Measurements from ENCODE around the gene R3HDM4.
"Not testable (repeated sequence)": the region's sequence is repeated elsewhere in the genome, so short reads cannot be mapped to it uniquely, and the experiment has no call there.

The R3HDM4 gene

DNA sequence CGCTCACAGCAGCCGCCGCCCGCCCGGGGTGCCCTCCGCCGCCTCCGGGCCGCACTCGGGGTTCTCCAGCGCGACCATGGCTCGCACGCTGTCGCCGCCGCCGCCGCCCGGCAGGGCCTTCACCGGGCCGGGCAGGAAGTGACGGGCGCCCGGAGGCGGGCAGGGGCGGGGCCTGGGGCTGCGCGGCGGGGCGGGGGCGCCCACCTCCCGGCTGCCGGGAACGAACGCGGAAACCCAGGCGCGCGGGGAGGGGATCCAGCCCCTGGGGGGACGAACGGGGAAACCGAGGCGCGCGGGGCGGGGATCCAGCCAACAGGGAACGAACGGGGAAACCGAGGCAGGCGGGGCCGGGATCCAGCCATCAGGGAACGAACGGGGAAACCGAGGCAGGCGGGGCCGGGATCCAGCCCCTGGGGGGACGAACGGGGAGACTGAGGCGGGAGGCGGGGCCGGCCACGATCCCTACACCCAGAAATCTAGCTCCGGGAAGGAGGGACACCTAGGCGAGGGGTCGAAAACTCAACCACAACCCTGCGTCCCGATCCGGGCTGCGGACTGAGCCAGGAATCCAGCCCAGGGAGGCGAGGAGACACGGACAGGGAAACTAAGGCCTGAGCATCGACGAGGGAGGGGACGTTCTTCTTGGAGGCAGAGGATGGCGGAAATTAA, at the start of gene R3HDM4:
TSS of gene R3HDM4 (minus strand) at position 140 of the 669 bp plus-strand sequence. CDS start at position 78, 62 bp downstream.
- DNase-seq (ENCODE audit: low read depth, low spot score): peak; percentile 83

DNA sequence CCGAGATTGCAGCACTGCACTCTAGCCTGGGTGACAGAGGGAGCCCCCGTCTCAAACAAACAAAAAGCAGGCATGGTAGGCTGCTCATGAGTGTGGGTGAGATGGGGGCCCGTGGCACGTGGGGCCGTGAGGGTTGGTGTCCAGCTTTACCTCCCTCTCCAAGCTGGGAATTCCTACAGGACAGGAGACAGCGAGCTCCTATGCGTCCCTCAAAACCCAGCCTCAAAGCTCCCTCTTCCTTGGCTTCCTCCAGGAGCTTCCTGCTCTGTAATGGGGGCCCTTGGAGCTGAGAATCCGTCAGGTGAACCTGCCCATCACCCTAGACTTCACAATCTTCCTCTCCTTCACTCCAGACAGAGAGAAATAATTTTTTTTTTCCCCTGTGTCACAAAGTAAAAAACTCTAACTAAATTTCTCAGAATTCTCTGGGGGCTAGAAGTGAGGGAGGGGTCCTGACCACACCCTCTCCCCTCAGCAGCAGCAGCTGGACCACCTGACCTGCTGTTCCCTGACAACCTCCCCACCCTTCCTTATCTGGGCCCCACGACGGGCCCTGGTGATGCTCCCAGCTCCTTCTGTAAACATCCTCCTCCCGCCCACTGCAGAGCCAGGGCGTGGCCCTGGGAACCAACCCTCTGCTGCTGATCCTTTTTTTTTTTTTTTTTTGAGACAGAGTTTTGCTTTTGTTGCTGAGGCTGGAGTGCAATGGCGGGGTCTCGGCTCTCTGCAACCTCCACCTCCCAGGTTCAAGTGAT, 49.0 kb upstream of the R3HDM4 start:
- DNase-seq (ENCODE audit: low read depth, low spot score): no peak

DNA sequence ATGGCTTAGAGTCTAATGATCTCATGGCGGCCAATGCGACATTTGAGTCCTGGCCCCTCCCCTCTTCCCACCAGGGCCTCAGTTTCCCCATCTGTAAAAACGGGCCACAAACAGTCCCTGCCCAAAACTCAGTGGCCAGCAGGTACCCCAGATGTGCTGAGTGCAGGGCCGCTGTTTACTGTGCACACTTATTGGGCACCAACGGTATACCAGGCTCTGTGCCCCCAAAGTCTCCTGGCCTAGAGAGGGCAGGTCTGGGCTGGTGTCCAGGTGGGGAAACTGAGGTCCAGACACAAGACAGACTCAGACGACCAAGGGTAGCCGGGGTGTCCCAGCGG, 47.6 kb upstream of the R3HDM4 start:
- DNase-seq (ENCODE audit: low read depth, low spot score): no peak

DNA sequence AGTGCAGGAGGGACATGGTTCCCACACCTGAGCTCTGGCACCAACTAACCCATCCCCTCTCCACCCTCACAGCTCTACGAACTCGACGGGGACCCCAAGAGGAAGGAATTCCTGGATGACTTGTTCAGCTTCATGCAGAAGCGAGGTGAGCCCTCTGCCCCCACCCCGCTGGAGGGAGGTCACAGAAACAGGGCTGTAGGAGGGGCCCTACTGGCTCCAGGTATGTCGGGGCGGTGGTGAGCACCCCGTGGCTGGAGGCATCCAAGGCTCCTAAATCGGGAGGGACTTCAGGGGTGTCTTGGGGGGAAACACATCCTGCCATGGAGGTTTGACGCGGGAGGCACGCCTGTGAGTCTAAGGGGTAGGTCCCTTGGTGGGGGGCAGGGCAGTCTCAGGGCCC, 47.0 kb upstream of the R3HDM4 start:
- DNase-seq (ENCODE audit: low read depth, low spot score): no peak

DNA sequence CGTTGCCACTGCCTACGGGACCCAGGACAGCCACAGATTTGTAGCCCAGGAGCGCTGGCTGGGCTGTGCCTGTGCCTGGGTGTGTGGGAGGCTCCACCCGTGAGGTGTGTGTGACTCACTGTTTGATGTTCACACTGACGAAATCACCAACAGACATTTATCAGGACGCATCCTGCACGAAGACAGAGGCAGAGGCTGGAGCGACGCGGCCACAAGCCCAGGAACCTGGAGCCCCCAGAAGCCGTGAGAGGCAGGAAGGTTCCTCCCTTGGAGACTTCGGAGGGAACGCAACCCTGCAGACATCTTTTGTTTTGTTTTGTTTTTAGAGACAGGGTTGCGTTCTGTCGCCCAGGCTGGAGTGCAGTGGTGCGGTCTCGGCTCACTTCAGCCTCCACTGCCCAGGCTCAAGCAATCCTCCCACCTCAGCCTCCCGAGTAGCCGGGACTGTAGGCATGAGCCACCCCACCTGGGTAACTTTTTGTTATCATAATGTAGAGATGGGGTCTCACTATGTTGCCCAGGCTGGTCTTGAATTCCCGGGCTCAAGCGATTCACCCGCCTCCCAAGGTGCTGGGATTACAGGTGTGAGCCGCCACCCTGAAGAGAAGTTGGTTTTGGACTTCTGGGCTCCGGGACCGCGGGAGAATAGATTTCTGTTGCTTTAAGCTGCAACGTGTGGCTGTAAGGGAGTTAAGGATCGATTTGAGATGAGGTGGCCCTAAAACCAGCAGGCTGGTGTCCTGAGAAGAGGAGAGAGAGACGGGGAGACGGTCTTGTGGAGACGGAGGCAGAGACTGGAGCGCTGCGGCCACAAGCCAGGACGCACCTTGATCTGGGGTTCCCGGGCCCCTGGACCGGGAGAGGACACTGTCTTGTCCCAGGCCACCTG, 46.2 kb upstream of the R3HDM4 start:
- DNase-seq (ENCODE audit: low read depth, low spot score): no peak

DNA sequence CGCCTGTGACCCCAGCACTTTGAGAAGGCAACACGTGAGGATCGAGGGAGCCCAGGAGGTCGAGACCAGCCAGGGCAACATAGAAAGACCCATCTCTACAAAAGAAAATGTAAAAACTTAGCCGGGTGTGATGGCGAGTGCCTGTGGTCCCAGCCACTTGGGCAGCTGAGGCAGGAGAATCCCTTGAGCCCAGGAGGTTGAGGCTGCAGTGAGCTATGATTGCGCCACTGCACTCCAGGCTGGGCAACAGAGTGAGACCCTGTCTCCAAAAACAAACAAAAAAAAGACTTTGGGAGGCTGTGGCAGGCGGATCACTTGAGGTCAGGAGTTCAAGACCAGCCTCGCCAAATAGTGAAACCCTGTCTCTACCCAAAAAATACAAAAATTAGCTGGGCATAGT, 44.6 kb upstream of the R3HDM4 start:
- DNase-seq (ENCODE audit: low read depth, low spot score): not testable (repeated sequence)

DNA sequence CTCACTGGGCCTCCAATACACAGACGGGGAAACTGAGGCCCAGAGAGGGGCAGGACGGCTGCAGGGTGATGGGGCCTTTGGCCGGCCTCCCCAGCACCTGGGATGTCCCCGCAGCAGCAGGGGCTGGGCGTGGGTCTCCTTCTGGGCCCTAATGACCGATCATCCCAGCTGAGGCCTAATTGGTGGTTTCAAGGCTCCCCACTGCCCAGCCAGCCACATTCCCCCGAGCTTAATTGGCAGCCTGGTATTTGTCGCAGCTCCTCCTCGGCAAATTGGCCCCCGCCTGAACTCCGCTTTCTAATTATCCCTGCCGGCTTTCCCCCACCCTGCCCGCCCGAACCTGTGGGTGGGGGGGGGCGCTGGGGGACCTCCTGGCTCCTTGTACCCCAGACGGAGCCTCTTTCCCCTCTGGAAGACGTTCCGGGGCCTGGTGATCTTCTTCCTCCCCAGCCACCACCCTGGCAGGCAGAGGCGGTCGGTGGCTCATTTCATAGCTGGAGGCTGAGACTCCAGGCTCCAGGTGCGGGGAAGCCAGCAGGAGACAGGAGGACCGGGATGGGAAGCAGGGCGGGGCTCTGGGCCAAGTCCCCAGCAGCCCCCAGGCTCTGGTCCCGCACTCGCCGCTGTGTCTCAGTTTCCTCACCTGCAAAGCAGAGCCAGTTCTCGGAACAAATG, 43.9 kb upstream of the R3HDM4 start:
- peak; percentile 84 for DNase-seq (ENCODE audit: low read depth, low spot score)

DNA sequence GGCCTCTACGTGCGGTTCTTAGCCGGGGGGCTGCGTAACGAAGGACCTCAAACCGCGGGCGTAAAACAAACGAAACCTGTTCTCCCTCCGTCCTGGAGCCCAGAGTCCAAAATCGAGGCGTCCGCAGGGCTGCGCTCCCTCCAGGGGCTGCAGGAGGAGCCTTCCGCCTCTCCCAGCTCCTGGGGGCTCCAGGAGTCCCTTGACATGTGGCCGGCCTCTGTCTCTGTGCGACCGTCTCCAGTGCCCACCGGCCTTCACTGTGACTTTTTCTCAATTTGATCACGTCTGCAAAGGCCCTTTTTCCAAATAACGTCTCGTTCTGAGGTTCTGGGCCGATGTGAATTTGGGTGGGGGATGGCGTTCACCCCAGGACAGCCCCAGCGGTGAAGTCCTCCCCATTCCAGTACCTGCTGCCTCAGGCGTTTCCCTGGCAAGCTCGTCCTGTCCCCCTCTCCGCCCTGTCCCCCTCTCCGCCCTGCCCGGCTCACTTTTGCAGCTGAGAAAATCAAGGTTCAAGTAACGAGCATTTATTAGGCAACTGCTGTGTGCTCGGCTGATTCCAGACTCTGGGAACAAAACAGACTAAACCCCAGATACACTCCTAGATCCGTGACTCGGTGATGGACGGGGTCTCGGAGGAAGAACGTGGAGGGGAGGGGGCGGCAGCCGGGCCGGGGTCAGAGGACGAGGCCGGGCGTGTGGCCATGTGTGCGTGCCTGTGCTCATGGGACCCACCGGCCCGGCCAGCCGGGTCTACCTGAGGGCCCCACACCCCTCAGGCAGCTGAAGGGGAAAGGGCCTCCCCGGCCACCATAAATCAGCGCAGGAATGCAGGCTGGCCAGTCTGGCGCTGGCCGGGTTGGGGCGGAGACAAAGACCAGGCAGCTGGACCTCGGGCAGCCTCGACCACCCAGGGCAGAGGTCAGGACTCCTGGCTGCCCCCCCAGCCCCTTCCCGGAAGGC, 43.1 kb upstream of the R3HDM4 start:
- DNase-seq (ENCODE audit: low read depth, low spot score): no peak

DNA sequence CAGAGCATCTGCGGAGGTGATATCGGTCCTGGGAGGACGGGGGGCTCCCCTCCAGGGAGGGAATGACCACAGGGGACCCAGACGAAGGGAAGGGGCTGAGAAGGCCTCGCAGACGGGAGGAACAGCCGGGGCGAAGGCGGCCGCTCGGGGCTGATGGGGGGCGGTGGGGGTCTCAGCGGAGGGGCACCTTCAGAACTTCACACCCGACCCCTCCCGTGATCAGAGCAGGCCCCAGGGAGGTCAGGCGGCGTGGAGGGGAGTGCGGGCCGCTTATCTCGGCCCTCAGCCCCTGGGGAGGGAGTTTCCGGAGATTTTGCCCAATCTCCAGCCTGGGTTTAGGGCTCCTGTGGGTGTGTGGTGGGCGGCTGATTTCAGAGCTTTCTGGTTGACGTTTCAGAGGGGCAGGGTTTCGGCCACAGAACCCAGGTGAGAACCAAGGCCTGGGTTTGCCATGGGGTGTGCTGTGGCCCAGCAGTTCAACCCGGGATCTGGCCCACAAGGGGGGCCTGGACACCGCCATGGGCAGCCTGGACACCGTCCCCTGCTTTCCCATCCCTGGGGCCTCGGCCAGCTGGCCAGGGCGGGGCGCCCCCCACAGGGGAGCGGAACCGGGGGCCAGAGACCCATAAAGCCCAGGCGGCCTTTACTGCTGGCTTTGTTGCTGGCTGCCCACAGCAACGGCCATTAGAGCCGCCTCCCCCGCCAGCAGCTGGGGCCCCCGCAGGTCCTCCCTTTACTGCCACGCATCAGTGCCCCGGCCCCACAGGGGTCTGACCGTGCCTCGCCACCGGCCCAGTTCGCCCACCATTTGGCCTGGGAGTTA, 41.9 kb upstream of the R3HDM4 start:
- DNase-seq (ENCODE audit: low read depth, low spot score): no peak

DNA sequence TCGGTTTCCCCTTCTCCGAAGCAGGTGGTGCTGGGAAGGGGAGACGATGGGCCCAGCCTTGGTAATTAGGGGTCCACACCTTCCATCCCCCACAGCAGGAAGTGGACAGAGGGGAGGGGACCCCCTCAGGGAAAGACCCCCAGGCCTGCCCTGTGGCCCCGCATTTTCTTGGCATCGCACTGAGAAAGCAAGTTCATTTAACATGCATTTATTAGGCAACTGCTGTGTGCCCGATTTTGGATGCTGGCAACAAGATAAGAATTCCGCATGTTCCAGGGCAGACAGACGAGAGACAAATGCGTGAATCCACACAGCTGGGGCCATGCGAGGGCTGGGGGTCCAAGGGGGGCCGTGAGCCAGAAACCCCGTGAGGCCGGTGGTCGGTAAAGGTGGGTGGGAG, 41.3 kb upstream of the R3HDM4 start:
- DNase-seq (ENCODE audit: low read depth, low spot score): no peak

DNA sequence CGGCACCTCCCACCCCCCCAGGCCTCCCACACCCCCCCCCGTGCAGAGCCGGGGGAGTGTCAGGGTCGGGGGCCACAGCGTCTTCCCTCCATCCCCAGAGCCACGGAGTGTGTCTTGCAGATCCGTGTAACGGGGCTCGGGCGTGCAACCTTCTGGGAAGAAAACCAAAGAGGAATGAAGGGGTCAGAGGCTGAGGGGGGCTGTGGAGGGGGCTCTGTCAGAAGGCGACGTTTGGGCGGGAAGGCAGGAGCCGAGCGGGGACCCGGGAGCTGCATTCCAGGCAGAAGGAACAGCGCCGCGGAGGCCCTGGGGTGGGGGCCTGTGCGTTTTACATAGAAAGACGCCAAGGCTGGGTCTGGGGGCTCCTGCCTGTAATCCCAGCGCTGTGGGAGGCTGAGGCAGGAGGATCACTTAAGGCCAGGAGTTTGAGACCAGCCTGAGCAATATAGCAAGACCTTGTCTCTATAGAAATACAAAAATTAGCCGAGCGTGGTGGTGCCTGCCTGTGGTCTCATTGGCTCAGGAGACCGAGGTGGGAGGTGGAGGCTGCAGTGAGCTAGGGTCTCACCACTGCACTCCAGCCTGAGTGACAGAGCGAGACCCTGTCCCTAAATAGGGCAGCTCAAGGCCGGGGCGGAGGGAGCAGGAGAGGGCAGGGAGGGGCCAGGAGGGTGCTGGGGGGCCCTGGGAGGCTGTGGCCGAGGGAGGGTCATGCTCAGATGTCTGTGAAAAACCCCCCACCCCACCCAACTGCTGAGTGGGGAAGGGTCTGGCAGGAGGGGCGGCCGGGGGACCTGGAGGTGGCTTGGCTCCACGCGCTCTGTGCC, 40.6 kb upstream of the R3HDM4 start:
- DNase-seq (ENCODE audit: low read depth, low spot score): no peak

DNA sequence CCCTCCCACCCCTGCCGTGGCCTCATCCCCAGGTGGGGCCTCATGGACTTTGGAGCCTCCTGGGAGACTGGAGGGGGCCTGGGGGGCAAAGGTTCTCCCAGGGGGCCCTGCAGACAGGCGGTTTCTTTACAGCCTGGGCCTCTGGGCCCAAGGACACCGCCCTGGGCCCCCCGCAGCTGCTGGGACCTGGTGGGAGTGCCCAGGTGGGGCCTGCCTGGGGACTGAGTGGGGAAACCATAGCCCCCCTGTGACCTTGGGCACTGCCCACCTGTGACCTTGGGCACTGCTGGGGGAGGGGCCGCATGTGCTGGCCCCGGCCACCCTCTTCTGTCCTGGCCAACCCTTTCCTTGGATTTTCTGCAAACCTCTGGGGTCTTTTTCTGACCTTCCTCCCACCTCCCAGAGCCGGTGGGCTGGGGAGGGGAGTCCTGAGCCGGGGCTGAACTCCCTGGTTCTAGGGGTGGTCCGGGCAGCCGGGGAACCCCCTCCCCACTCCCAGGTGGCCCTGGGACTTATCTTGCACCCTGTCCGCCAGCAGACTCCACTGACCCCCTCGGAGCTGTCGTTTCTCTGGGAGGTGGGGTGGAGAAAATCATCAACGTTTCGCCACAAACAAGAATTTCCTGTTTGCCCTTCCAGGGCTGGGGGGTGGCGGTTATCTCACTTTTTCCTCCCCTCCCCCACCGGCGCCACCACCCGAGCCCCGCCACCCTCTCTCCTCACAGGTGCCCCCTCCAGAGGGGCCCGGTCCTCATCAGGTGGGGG, 39.8 kb upstream of the R3HDM4 start:
- DNase-seq (ENCODE audit: low read depth, low spot score): no peak

DNA sequence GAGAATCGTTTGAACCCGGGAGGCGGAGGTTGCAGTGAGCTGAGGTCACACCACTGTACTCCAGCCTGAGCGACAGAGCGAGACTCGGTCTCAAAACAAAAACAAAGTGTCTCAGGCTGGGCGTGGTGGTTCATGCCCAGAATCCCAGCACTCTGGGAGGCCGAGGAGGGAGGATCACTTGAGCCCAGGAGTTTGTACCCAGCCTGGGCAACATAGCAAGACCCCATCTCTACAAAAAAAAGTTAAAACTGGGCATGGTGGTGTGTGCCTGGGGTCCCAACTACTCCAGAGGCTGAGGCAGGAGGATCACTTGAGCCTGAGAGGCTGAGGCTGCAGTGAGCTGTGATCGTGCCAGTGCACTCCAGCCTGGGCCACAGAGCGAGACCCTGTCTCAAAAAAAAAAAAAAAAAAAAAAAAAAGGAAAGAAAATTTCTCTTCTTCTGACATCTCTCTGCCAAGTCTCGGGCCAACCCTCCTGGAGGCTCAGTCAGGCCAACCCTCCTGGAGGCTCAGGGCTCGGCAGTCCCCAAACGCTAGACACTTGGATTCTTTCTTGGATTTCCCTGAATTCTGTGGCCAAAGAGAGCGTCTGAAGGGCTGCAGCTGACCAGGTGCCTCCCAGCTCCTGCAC, 39.1 kb upstream of the R3HDM4 start:
- DNase-seq (ENCODE audit: low read depth, low spot score): no peak

DNA sequence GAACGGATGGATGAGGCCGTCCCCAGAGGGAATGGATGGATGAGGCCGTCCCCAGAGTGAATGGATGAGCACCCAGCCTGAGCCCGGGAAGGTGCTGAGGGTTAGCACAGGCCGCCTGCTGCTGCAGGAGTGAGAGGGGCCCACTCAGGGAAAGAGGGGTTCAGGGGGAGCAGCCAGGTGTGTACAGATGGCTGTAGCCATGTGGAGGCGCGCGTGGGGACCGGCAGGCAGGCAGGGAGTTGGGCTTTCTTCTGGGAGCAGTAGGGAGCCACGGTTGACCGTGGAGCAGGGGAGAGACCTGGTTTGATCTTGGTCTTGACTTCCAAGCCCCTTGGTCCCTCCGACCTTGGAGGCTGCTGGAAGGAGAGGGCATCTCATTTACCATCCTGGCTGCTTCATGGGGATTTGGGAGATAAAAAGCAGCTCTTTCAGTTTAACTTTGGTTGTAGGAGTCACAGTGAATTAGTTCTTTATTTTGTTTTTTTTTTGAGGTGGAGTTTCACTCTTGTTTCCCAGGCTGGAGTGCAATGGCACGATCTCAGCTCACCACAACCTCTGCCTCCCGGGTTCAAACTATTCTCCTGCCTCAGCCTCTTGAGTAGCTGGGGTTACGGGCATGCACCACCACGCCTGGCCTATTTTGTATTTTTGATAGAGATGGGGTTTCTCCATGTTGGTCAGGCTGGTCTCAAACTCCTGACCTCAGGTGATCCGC, 37.5 kb upstream of the R3HDM4 start:
- DNase-seq (ENCODE audit: low read depth, low spot score): no peak

DNA sequence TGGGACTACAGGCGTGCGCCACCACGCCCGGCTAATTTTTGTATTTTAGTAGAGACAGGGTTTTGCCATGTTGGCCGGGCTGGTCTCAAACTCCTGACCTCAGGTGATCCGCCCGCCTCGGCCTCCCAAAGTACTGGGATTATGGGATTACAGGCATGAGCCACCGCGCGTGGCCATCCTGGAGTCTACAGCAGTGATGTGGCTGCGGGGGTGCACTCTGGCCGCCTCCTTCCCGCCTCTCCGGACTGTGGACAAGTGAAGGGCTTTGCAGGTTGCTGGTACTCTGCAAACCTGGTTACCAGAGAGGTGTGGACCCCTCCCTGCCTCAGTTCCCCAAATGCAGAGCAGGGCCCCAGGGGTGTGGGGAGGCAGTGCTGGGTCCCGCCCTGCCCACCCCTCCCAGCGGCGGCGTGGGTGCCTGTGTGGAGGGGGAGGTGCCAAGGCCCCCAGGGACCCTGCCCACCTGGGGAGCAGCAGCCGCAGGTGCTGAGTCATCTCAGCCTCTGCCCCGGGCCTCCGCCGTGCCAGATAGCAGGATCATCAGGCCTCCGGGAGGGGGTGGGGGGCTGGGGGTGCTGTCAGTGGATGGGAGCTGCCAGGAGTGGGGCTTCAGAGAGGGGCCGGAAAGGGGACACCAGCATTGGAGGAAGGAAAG, 36.0 kb upstream of the R3HDM4 start:
- DNase-seq (ENCODE audit: low read depth, low spot score): no peak

DNA sequence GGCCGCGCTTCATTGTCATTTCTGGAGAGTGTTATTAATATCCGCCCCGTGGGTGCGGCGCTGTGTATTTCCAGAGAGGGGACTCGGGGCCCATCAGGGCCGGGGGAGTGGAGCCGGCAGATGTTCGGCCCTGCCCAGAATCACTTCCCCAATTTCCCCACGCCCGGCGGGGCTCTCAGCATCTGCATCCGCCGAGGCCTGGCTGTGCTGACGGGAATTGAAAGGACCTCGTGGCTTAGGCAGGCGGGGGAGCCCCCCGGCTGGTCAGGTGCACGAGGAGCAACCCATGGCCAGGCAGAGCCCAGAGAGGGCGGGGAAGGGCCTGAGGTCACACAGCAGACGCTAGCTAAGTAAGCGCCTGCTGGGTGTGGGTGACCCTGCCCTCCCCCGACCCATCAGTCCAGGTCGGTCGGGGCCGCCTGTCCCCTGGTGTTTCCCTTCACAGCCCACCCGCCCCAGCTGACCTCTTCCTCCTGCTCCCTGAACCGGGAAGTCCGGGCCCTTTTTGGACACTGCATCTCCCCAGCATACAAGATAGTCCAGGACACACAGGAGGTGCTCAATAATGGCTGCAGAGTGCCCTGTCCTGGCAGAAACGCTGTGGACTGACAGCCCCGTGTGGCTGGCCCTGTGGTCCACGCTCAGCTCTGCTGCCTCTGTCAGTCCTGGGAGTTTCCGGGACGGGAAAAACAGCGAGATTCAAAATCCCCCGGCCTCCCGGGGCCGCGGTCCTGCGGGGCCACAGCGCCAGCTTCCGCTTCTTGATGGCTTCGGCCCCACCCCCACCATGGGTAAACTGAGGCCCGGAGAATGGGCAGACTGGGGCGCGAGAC, 34.9 kb upstream of the R3HDM4 start:
- no peak for DNase-seq (ENCODE audit: low read depth, low spot score)

All from astrocyte of the hippocampus (primary cell).